VCaP (cell line): ENCODE measurements around the gene HDAC9.

ENCODE experiments used
- H3K27ac ChIP-seq: fragments of 450-650 bp; 2 replicates; pipeline ENCODE4 v1.5.1; 2017
- CTCF ChIP-seq: fragments of 450-650 bp; conservative IDR thresholded peaks from 2 replicates; pipeline ENCODE4 v1.5.1; 2017; ENCODE audit warnings: mild to moderate bottlenecking, moderate library complexity

HDAC9 gene

GRCh38 chr7:18902892-18903291, 407.3 kb downstream of the HDAC9 start:
- no peak overlapping the region for H3K27ac ChIP-seq
- TF ChIP-seq CTCF = no peak

- no peak for TF ChIP-seq CTCF
- H3K27ac ChIP-seq = no peak overlapping the region
Observed at GRCh38 chr7:18903695-18904094, 408.1 kb downstream of the HDAC9 start.

- no peak for TF ChIP-seq CTCF
- no peak overlapping the region for H3K27ac ChIP-seq
Observed at GRCh38 chr7:18905316-18905943, 409.9 kb downstream of the HDAC9 start.

GRCh38 chr7:18906901-18907300, 411.4 kb downstream of the HDAC9 start:
- 0 out of 2 replicates have a peak, but pooled peaks have one; percentile 5 for TF ChIP-seq CTCF
- H3K27ac ChIP-seq = no peak overlapping the region

- no peak for TF ChIP-seq CTCF
- H3K27ac ChIP-seq = no peak overlapping the region
Observed at GRCh38 chr7:18913106-18913505, 417.6 kb downstream of the HDAC9 start.

GRCh38 chr7:18916826-18917225, 421.3 kb downstream of the HDAC9 start:
- TF ChIP-seq CTCF = no peak
- no peak overlapping the region for H3K27ac ChIP-seq

GRCh38 chr7:18927134-18927533, 431.6 kb downstream of the HDAC9 start:
- TF ChIP-seq CTCF = no peak
- H3K27ac ChIP-seq = no peak overlapping the region
